Choroid plexus epithelial cell (primary cell): ENCODE measurements around the gene PCMT1.
"Not testable (repeated sequence)": the region's sequence is repeated elsewhere in the genome, so short reads cannot be mapped to it uniquely, and the experiment has no call there.

ENCODE experiments used
- DNase-seq: peaks from one replicate; pipeline ENCODE4 v3.0.0-alpha.2; 2010; ENCODE audit warnings: low read depth
- H3K4me3 ChIP-seq: 2 replicates; pipeline ENCODE4 v1.5.1; 2011; ENCODE audit warnings: low read depth, mild to moderate bottlenecking, control low read depth, low read length, moderate library complexity
- CTCF ChIP-seq: conservative IDR thresholded peaks from 2 replicates; pipeline ENCODE4 v1.5.1; 2011; ENCODE audit warnings: low read depth, mild to moderate bottlenecking, control low read depth, inconsistent platforms, low read length, moderate library complexity

Gene PCMT1

GRCh38 chr6:149728499-149729234, 20.9 kb upstream of the PCMT1 start:
- H3K4me3 ChIP-seq, result no peak overlapping the region
- no peak for TF ChIP-seq CTCF
- no peak for DNase-seq

GRCh38 chr6:149729824-149730223, 19.7 kb upstream of the PCMT1 start:
- DNase-seq, result no peak
- H3K4me3 ChIP-seq, result no peak overlapping the region
- no peak for TF ChIP-seq CTCF

- H3K4me3 ChIP-seq, result no peak overlapping the region
- TF ChIP-seq CTCF, result no peak
Measured at GRCh38 chr6:149733089-149733720, 16.3 kb upstream of the PCMT1 start.

GRCh38 chr6:149734915-149735314, 14.6 kb upstream of the PCMT1 start:
- no peak for TF ChIP-seq CTCF
- DNase-seq, result no peak
- H3K4me3 ChIP-seq, result no peak overlapping the region

More at GRCh38 chr6:149733089-149733720, 16.3 kb upstream of the PCMT1 start:
- DNase-seq, result no peak

- H3K4me3 ChIP-seq, result peak overlapping the region; percentile 94
- DNase-seq, result not testable (repeated sequence)
Measured at GRCh38 chr6:149745252-149745651, 4.3 kb upstream of the PCMT1 start.

- peak within 1 kb of the TSS; percentile 94 for H3K4me3 ChIP-seq
- DNase-seq, result peak; percentile 97
- TF ChIP-seq CTCF, result peak; percentile 59
Measured at GRCh38 chr6:149746147-149746946, 3.2 kb upstream of the PCMT1 start, which contains the start of gene NUP43. TSS of gene NUP43 (minus strand) at chr6:149746529. CDS start at chr6:149746495, 34 bp downstream.

- DNase-seq, result not testable (repeated sequence)
Measured at GRCh38 chr6:149749082-149749593, 403 bp upstream of the PCMT1 start.

More at GRCh38 chr6:149749082-149749593, 403 bp upstream of the PCMT1 start:
- peak overlapping the region; percentile 76 for H3K4me3 ChIP-seq
